ENCODE measurements around the gene BAZ1B. TPM values are rescaled to one million over a fixed set of nuclear protein-coding genes. Genes with fewer than 3 reads are reported as not detected.
"Not testable (repeated sequence)": the region's sequence is repeated elsewhere in the genome, so short reads cannot be mapped to it uniquely, and the experiment has no call there.

Gene BAZ1B
- total RNA-seq, 2 experiments from 2014 or later: 77.8 to 117 TPM

- TF ChIP-seq EZH2phosphoT487 (IDR thresholded peaks at IDR 0.05; ENCODE audit: borderline replicate concordance, low read depth, low read length): no peak
- no peak for TF ChIP-seq CTCF (conservative IDR thresholded peaks at IDR 0.05; ENCODE audit: low read length)
- POLR2A ChIA-PET: interaction anchor here (1.2 kb wide), 1 partner anchor 10 kb away, joined by 3 read pairs; the partner anchor contains the start of gene TBL2
Measured at GRCh38 chr7:73567846-73568685, 46.0 kb upstream of the BAZ1B start.

GRCh38 chr7:73567140-73567539 is 45.0 kb upstream of the BAZ1B start:
- intact Hi-C loops (cut with micrococcal nuclease; ENCODE audit: unreplicated experiment): no loop called here
- Histone ChIP-seq H2AFZ (ENCODE audit: low read length) (no peak overlapping the region), H3K79me2 (ENCODE audit: insufficient read depth, low read depth, low read length) (no peaks in the 10 kb centered on the region), H3K9me3 (ENCODE audit: low read length) (no peaks in the 10 kb centered on the region), H3K4me1 (ENCODE audit: insufficient read depth, low read length, poor library complexity, severe bottlenecking) (no peaks in the 10 kb centered on the region), H4K20me1 (ENCODE audit: insufficient read depth, low read length) (no peaks in the 10 kb centered on the region), H3K27ac (ENCODE audit: low read depth, low read length, poor library complexity, severe bottlenecking) (no peak overlapping the region), H3K4me3 (ENCODE audit: low read depth, low read length, poor library complexity, severe bottlenecking) (no peak overlapping the region), H3K4me2 (ENCODE audit: low read length) (no peak overlapping the region), H3K36me3 (ENCODE audit: insufficient read depth, low read length) (peaks cover 37% of the 10 kb centered on the region), H3K9me2 (ENCODE audit: insufficient read depth, low read length) (no peaks in the 10 kb centered on the region)
- no peak for TF ChIP-seq EZH2phosphoT487 (IDR thresholded peaks at IDR 0.05; ENCODE audit: borderline replicate concordance, low read depth, low read length)
- no peak for TF ChIP-seq CTCF (conservative IDR thresholded peaks at IDR 0.05; ENCODE audit: low read length)
- BruUV-seq (replicated peaks): no TSS peak
- ChIA-PET POLR2A (interaction anchor here (1.2 kb wide), 1 partner anchor 11 kb away, joined by 3 read pairs; the partner anchor contains the start of gene TBL2), CTCF (ENCODE audit: unreplicated experiment) (no interaction called here)
- DNase-seq (ENCODE audit: low spot score): no peak

More at GRCh38 chr7:73567846-73568685, 46.0 kb upstream of the BAZ1B start:
- DNase-seq (ENCODE audit: low spot score): no peak
- Histone ChIP-seq H2AFZ (ENCODE audit: low read length) (no peak overlapping the region), H3K9me2 (ENCODE audit: insufficient read depth, low read length) (no peaks in the 10 kb centered on the region), H3K4me2 (ENCODE audit: low read length) (no peak overlapping the region), H3K36me3 (ENCODE audit: insufficient read depth, low read length) (peaks cover 47% of the 10 kb centered on the region), H3K9me3 (ENCODE audit: low read length) (no peaks in the 10 kb centered on the region), H3K27ac (ENCODE audit: low read depth, low read length, poor library complexity, severe bottlenecking) (no peak overlapping the region), H3K79me2 (ENCODE audit: insufficient read depth, low read depth, low read length) (no peaks in the 10 kb centered on the region), H4K20me1 (ENCODE audit: insufficient read depth, low read length) (no peaks in the 10 kb centered on the region), H3K4me3 (ENCODE audit: low read depth, low read length, poor library complexity, severe bottlenecking) (no peak overlapping the region), H3K4me1 (ENCODE audit: insufficient read depth, low read length, poor library complexity, severe bottlenecking) (no peaks in the 10 kb centered on the region)
- BruUV-seq (replicated peaks): no TSS peak
- CTCF ChIA-PET (ENCODE audit: unreplicated experiment): no interaction called here
- intact Hi-C loops (cut with micrococcal nuclease; ENCODE audit: unreplicated experiment): no loop called here

GRCh38 chr7:73566431-73566830 is 44.3 kb upstream of the BAZ1B start:
- POLR2A ChIA-PET: interaction anchor here (0.8 to 1.1 kb wide), 2 partner anchors 11 to 13 kb away, joined by 3 to 7 read pairs; no protein-coding TSS in a partner anchor
- H3K79me2 ChIP-seq (ENCODE audit: insufficient read depth, low read depth, low read length); H3K9me3 ChIP-seq (ENCODE audit: low read length); intact Hi-C loops (cut with micrococcal nuclease; ENCODE audit: unreplicated experiment); CTCF ChIA-PET (ENCODE audit: unreplicated experiment); H4K20me1 ChIP-seq (ENCODE audit: insufficient read depth, low read length); H2AFZ ChIP-seq (ENCODE audit: low read length); DNase-seq (ENCODE audit: low spot score); H3K9me2 ChIP-seq (ENCODE audit: insufficient read depth, low read length); H3K4me2 ChIP-seq (ENCODE audit: low read length); BruUV-seq (replicated peaks); H3K27ac ChIP-seq (ENCODE audit: low read depth, low read length, poor library complexity, severe bottlenecking); H3K4me3 ChIP-seq (ENCODE audit: low read depth, low read length, poor library complexity, severe bottlenecking); H3K4me1 ChIP-seq (ENCODE audit: insufficient read depth, low read length, poor library complexity, severe bottlenecking): not testable (repeated sequence)
- H3K36me3 ChIP-seq (ENCODE audit: insufficient read depth, low read length): peaks cover 33% of the 10 kb centered on the region

All from OCI-LY7 (cell line).